SHP77 treated with DMSO at 0.1 percent for 48 hours (cell line): Measurements from ENCODE around the gene WNT6.

Source experiments
- DNase-seq: peaks from one replicate; lab custom pipeline; 2025; lab: John Stamatoyannopoulos, UW

The WNT6 gene

GRCh38 chr2:218859556-218859987, at the start of gene WNT6:
Gene WNT6 (plus strand): TSS chr2:218859805. CDS start chr2:218860038, 233 bp downstream.
- no peak for DNase-seq

GRCh38 chr2:218810256-218810655, 49.3 kb upstream of the WNT6 start:
- no peak for DNase-seq

DNA sequence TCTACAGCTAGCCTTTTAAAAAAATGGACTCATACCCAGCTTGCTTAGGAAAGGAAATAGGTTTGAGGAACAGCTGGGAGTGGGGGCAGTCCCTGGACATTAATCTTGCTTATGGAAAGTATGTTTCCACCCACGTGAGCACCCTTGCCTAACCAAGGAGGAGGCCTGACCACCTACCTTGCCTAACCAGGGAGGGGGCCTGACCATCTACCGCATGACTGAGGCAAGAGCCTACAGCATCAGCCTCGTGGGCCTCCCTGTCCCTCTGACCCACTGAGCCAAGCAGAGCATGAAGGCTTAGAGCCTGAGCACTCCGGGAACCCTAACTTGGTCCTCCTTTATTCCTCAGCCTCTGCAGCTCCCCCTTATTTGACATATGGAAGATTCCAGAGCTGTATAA, 48.2 kb upstream of the WNT6 start:
- no peak for DNase-seq

- DNase-seq: no peak
These were observed 47.3 kb upstream of the WNT6 start for GRCh38 chr2:218812096-218812815.

DNA sequence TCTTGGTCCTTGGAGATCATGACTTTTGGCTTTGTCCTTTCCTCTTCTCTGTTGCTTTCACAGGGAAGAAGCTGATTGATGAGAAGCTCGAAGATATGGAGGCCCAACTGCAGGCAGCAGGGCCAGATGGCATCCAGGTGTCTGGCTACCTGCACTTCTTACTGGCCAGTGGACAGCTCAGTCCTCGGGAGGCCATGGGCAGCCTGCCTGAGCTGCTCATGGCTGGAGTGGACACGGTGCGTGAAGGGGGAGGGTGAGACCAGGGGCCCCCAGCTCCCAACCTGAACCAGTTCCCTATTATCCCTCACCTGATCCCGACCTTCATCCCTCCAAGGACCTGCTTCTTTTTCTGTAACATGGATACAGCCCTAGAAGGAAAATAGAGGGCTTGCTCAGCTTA, 46.7 kb upstream of the WNT6 start:
- no peak for DNase-seq

DNA sequence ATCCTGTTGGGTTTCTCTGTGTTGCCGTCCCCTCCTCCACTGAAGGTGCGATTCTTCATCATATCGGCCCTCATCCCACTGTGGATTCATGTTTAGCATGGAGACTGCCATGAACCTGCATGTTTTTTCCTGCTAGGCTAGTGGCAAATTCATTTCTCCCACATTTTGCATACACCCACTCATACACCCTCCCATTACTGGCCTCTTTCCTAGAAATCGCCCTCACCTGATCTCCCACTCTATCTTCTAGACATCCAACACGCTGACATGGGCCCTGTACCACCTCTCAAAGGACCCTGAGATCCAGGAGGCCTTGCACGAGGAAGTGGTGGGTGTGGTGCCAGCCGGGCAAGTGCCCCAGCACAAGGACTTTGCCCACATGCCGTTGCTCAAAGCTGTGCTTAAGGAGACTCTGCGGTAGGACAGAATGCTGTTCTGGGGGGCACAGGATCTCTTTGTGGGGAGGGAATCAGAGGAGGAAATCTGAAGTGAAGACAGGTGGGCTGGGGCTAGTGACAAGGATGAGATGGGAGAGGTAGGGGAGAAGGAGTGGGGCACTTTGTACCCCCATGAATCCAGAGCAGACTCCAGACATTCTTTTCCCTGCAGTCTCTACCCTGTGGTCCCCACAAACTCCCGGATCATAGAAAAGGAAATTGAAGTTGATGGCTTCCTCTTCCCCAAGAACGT, 45.7 kb upstream of the WNT6 start:
- DNase-seq: no peak

- no peak for DNase-seq
These were observed 44.9 kb upstream of the WNT6 start for GRCh38 chr2:218814540-218815243.

- no peak for DNase-seq
These were observed 44.4 kb upstream of the WNT6 start for GRCh38 chr2:218815244-218815637.

GRCh38 chr2:218815649-218816048, 44.0 kb upstream of the WNT6 start:
- DNase-seq: no peak

GRCh38 chr2:218816561-218817011, 43.0 kb upstream of the WNT6 start:
- DNase-seq: no peak

- no peak for DNase-seq
These were observed 40.5 kb upstream of the WNT6 start for GRCh38 chr2:218819093-218819492.

DNA sequence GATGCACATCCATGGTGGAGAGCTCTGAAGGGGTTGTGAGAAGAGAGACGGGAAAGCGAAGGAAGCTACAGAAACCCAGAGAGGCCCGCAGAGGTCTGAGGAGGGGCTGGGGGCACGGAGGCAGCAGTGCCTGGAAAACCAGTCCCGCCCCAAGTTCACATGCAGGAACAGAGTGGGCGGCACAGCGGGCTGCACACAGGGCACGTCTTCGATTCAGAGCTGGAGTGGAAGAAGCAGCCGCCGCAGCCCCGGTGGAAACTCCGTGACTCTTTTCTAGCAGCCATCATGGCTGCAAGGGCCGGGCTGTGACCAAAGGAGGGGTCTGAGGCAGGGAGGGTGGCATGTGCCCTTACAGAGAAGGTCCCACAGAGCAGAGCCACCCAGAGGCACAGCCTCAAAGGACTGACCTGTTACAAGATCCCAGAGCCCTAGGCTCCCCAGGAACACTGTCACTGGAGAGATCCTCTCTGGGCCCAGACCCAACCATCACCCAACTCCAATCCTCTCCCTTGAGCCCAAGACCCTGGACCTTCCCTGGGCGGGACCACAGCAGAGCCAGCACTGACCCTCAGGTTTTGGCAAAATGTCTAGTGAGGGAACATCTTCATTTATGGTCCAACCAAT, 38.7 kb upstream of the WNT6 start:
- no peak for DNase-seq

DNA sequence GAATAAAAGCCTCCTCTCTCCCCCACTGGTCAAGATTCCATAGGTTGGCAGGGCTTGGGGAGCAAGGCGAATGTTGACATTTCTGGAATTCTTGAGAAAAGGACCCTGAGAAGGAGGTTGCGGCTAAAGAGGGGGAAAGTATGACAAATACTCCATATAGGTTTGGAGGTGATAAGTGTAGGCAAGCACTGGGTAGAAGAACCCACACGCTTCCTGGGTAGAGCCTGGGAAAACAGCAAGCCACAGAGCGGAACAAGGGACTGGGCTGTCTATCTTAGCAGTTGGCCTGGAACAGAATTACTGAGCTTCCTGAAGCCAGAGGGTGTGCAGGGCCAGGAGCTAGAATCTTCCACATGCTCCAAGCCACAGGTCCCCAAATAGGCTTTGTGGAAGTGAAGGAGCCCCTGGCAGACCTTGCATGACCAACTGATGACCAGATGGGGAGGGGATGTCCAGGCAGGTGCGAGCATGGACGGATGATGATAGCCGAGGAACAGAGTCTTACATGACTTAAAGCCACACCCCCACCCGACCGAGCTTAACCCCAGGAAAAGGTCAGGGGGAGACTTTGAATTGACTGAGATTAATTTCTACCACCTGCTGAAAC, 37.9 kb upstream of the WNT6 start:
- no peak for DNase-seq

DNA sequence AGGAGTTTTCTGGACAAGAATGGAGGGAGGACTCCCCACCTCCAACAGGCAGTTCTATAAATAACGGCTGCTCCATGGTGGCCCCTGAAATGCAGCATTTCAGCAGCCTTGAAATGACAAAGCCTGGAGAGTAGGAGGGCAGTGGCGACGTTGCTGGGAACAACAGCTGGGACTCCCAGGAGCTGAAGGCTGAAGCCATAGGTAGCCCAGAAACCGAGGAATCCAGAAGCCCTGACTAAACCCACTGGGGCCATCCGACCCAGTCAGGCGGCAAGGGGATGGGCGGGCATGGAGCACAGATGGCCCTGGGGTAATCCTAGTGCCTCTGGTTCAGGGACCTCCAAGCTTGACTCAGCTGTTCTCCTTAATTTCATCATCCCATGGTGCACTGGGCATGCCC, 37.0 kb upstream of the WNT6 start:
- DNase-seq: no peak

DNA sequence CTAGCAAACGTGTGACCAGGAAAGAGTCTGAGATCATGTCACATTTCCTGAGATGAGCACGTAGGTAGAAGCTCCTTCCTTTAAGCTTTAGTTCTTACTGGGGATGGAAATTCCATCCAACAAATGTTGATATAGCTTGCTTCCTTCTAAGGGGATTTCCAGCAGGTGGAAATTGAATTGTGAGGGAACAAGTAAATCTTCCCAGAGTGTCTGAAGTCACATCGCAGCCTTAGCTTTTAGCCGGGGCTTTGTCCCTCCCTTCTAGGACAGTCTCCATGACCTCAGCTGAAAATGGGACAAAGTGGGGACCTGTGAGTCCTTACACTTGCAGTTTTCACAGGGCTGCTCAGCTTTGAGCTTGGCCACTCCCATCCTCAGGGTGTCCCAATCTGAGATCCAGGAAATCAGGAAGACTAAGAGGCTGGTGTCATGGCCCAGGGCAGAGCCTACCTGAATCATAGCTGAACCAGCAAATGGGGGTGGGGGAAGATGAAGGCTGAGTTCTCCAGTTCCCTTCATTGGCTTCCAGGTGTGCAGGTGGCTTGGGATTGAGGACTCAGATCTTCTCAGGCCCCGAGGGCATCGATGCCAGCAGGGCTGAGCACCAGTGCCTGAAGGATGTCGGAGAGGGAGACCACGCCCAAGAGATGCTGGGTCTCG, 36.3 kb upstream of the WNT6 start:
- no peak for DNase-seq

GRCh38 chr2:218824004-218824403, 35.6 kb upstream of the WNT6 start:
- DNase-seq: no peak

DNA sequence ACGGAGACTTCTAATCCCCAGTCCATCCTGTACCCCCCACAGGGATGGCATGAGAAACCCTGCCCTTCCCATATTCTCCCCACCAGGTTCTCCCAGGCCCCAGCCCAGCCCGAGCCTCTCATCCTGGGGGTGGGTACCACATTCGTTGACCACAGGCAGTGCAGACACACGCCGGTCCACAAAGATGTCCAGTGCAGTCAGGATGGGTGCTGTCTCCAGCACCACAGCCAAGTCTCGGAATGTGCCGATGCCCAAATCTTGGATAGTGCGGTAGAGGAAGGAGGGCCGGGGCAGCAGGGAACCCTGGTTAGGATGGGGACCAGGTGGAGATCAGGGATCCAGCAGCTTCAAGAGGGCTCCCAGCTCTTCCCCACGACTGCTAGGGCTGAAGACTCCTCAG, 32.8 kb upstream of the WNT6 start:
- DNase-seq: no peak

- no peak for DNase-seq
These were observed 31.7 kb upstream of the WNT6 start for GRCh38 chr2:218827701-218828476.

DNA sequence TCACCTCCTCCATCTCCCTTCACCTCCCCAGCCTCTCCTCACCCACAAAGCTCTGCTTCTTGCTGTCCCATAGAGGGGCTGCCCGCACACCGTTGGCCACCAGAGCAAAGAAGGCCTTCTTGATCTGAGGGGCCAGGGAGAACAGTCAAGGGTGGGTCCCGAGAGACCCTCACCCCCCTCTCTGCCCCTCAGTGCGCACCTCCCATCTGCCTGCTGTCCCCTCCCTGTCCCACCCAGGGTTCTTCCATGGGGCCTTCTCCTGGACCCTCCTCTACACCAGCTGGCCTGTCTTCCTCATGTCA, 31.2 kb upstream of the WNT6 start:
- DNase-seq: no peak

DNA sequence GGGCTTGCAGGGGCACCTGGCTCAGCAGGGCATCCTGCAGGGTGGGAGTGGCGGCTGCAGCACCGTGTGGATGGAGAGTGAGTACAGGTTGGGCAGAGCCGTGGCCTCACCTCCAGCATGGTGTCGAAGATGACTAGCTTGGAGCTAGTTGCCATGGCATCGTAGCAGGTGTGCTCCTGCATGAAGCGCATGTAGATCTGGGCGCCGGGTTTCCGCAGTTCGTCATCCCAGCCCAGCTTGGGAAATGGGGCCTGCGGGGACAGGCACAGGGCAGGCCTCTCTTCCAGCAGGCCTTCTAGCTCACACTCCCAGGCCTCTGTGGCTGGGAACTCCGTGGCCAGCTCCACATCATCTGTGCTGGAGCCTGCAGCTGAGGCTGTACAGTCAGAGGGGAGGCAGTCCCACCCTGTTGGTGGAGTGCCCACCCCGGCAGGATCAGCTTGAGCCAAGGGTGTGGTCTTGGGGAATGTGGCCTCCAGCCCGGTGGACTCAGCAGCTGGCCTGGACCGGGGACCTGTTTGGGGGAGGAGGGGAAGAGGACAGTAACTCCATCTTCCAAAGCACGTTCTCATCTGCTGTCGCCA, 29.6 kb upstream of the WNT6 start:
- no peak for DNase-seq
